OCI-LY7 (cell line): ENCODE results near the gene PNMA8B.

Experiments
- EZH2phosphoT487 ChIP-seq: fragments of 200-600 bp; sonication (generic); IDR thresholded peaks from 2 replicates; pipeline ENCODE4 v1.6.1; 2018; ENCODE audit warnings: low read depth, borderline replicate concordance, mild to moderate bottlenecking, mixed run types, antibody characterized with exemption, low read length, moderate library complexity, mixed read lengths
- TF ChIP-seq, protein P1 (sequence below): fragments of 200-600 bp; sonication (generic); conservative IDR thresholded peaks from 2 replicates; pipeline ENCODE4 v1.5.1; 2014; ENCODE audit warnings: mild to moderate bottlenecking, antibody characterized with exemption, low read length, moderate library complexity, mixed read lengths

DNA sequence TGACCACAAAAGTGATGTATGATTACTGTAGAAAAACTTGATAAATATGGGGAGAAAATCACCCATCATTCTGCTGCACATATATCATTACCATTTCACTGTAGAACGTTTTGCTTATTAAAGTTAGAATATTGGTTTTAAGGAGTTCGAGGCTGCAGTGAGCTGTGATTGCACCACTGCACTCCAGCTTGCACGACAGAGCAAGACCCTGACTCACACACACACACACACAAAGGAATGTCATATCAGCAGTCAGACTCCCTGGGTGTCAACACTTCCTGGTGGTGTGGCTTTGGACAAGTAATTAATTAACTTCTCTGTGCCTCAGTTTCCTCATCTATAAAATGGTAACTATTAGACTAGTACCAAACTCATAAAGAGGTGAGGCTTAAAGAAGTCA is 13.0 kb downstream of the PNMA8B start:
- TF ChIP-seq, protein P1, sequence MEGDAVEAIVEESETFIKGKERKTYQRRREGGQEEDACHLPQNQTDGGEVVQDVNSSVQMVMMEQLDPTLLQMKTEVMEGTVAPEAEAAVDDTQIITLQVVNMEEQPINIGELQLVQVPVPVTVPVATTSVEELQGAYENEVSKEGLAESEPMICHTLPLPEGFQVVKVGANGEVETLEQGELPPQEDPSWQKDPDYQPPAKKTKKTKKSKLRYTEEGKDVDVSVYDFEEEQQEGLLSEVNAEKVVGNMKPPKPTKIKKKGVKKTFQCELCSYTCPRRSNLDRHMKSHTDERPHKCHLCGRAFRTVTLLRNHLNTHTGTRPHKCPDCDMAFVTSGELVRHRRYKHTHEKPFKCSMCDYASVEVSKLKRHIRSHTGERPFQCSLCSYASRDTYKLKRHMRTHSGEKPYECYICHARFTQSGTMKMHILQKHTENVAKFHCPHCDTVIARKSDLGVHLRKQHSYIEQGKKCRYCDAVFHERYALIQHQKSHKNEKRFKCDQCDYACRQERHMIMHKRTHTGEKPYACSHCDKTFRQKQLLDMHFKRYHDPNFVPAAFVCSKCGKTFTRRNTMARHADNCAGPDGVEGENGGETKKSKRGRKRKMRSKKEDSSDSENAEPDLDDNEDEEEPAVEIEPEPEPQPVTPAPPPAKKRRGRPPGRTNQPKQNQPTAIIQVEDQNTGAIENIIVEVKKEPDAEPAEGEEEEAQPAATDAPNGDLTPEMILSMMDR = no peak
- TF ChIP-seq EZH2phosphoT487 = no peak
